HepG2 (cell line): ENCODE results near the gene TRABD. TPM values are rescaled to one million over a fixed set of nuclear protein-coding genes. Genes with fewer than 3 reads are reported as not detected.

ENCODE experiments used
- ATAC-seq: fragments of 200-7000 bp; cut with Tn5 transposase; 3 replicates; pipeline ENCODE4 v1.9.1; 2020; ENCODE audit warnings: mild to moderate bottlenecking, moderate library complexity
- BruUV-seq: library from RNA; stranded (reverse); fragments of 400-500 nt; replicated peaks from 2 replicates; lab custom pipeline; 2021; lab: Mats Ljungman, UMichigan
- CTCF ChIA-PET: fragments of 300-600 bp; formaldehyde crosslinking; extraction: SDS; loops from one replicate; lab custom pipeline; 2021; ENCODE audit warnings: low total read pairs, inconsistent platforms, low intra/inter-chr PET ratio; lab: Yijun Ruan, JAX
- POLR2A ChIA-PET: fragments of 350-600 bp; sonication (Branson Sonifier 250); formaldehyde crosslinking; loops from one replicate; lab custom pipeline; 2020; ENCODE audit warnings: antibody characterized with exemption, inconsistent platforms; lab: Yijun Ruan, JAX
- DNase-seq: peaks from one replicate; pipeline ENCODE4 v3.0.0-alpha.2; 2015; ENCODE audit warnings: low spot score
- FAIRE-seq: peaks from 3 replicates; lab custom pipeline; 2011; peaks lifted over from hg19 to GRCh38; lab: Jason Lieb, UNC
- H2AFZ ChIP-seq: one replicate; pipeline ENCODE4 v1.6.1; 2011; ENCODE audit warnings: low read length, inconsistent platforms
- H3K27ac ChIP-seq: fragments of 300-600 bp; 3 replicates; pipeline ENCODE4 v1.8.0; 2011; ENCODE audit warnings: mixed run types, mild to moderate bottlenecking, mixed read lengths, low read length, inconsistent platforms; ENCODE audit not compliant: insufficient read depth; ENCODE audit errors: extremely low read length
- H3K27me3 ChIP-seq, 2 experiments: fragments of 200-600 bp in 1 of 2; 2 replicates in 1 of 2; 3 replicates in 1 of 2; pipeline versions ENCODE4 v1.6.0 to v1.8.0; 2011; ENCODE audit warnings: low read length in 2 of 2, mild to moderate bottlenecking in 2 of 2, moderate library complexity in 2 of 2, inconsistent platforms in 1 of 2; ENCODE audit not compliant: insufficient read depth in 2 of 2, control insufficient read depth in 1 of 2
- H3K36me3 ChIP-seq, 2 experiments: fragments of 200-600 bp in 1 of 2; replicated peaks in 1 of 2; 2 replicates in 1 of 2; 3 replicates in 1 of 2; pipeline versions ENCODE4 v1.5.1 to v1.8.0; 2011; ENCODE audit warnings: low read length in 2 of 2, inconsistent platforms in 1 of 2; ENCODE audit not compliant: insufficient read depth in 2 of 2, control insufficient read depth in 1 of 2
- H3K4me1 ChIP-seq: 2 replicates; pipeline ENCODE4 v1.5.1; 2012; ENCODE audit warnings: low read length, inconsistent platforms; ENCODE audit not compliant: insufficient read depth
- H3K4me2 ChIP-seq: 2 replicates; pipeline ENCODE4 v1.6.0; 2011; ENCODE audit warnings: low read depth, low read length, inconsistent platforms
- H3K4me3 ChIP-seq, 3 experiments: fragments of 200-600 bp in 1 of 3; sonication (generic), shearing (Covaris generic) in 1 of 3; replicated peaks in 1 of 3; 2 replicates each; pipeline ENCODE4 v1.5.1; 2011 to 2016; ENCODE audit warnings: low read length in 3 of 3, inconsistent platforms in 2 of 3, low read depth in 2 of 3, mild to moderate bottlenecking in 2 of 3, control low read depth in 1 of 3, mixed read lengths in 1 of 3; ENCODE audit not compliant: insufficient read depth in 1 of 3
- H3K79me2 ChIP-seq: one replicate; pipeline ENCODE4 v1.6.1; 2011; ENCODE audit warnings: low read length, inconsistent platforms; ENCODE audit not compliant: insufficient read depth
- H3K9ac ChIP-seq: 2 replicates; pipeline ENCODE4 v1.6.0; 2011; ENCODE audit warnings: mild to moderate bottlenecking, low read depth, low read length, inconsistent platforms; ENCODE audit not compliant: insufficient read depth
- H3K9me3 ChIP-seq: 2 replicates; pipeline ENCODE4 v1.5.1; 2012; ENCODE audit warnings: mild to moderate bottlenecking, low read length
- H4K20me1 ChIP-seq: 2 replicates; pipeline ENCODE4 v1.6.0; 2011; ENCODE audit warnings: inconsistent platforms, mild to moderate bottlenecking, low read length, moderate library complexity; ENCODE audit not compliant: insufficient read depth
- ZBTB43 ChIP-seq: sonication (generic); formaldehyde crosslinking; conservative IDR thresholded peaks from 2 replicates; pipeline ENCODE4 v1.4.0; 2020; ENCODE audit warnings: missing genetic modification reagents
- ZFP90 ChIP-seq: sonication (generic); formaldehyde crosslinking; IDR thresholded peaks from 2 replicates; pipeline ENCODE4 v1.8.0; 2022; ENCODE audit warnings: missing genetic modification reagents, mild to moderate bottlenecking, inconsistent platforms, borderline replicate concordance
- ZNF740 ChIP-seq: sonication (generic); formaldehyde crosslinking; IDR thresholded peaks from 2 replicates; pipeline ENCODE4 v1.4.0; 2020; ENCODE audit warnings: missing genetic modification reagents
- WGBS: methylation state at CpG from one replicate; pipeline ENCODE4 v1.1.6; 2017; ENCODE audit warnings: low lambda C conversion rate; 5-methylcytosine and 5-hydroxymethylcytosine counted together
- in situ Hi-C: cut with HindIII; loops from 2 replicates; pipeline ENCODE4 v1.10.0; 2017; ENCODE audit warnings: low pct_unique_long_range_greater_than_20kb; ENCODE audit not compliant: extremely low pct_ligation_motif_present
- intact Hi-C: fragments of 100-400 bp; cut with micrococcal nuclease; formaldehyde crosslinking; loops from one replicate; pipeline ENCODE4 v1.10.0; 2022; ENCODE audit not compliant: unreplicated experiment
- polyA plus RNA-seq, 8 experiments: library from polyadenylated mRNA; depleted of rRNA in 3 of 8; stranded (reverse) in 7 of 8; unstranded in 1 of 8; fragments of >200 nt; fragmentation: Illumina TruSeq in 4 of 8; extraction: Trizol in 4 of 8; gene quantifications; 2 replicates each; pipeline versions ENCODE4 v1.2.1 to v1.2.3, GENCODE V29; 2011 to 2016; ENCODE audit warnings: low read depth in 4 of 8, missing spikeins in 1 of 8, mixed read lengths in 1 of 8; ENCODE audit not compliant: insufficient read depth in 1 of 8
- total RNA-seq, 5 experiments: library from RNA; depleted of rRNA; stranded (reverse); fragments of >200 nt; fragmentation: Illumina TruSeq; extraction: Trizol; gene quantifications; 2 replicates each; pipeline ENCODE4 v1.2.3, GENCODE V29; 2016; ENCODE audit warnings: low read depth in 1 of 5

Gene TRABD
- total and polyA plus RNA-seq, 2 of the 13 experiments (the other 11 are each of a cell fraction or from before 2014, with no cell fraction given): 21.5 to 28.9 TPM

GRCh38 chr22:50242406-50242949 is 56.8 kb downstream of the TRABD start:
- Histone ChIP-seq H3K27me3 (no peaks in the 10 kb centered on the region; a peak in 1 of 5 replicates), H3K79me2 (peaks cover 49% of the 10 kb centered on the region), H3K36me3 (peaks cover 8 to 19% of the 10 kb centered on the region in 2 experiments; a peak in 4 of 5 replicates), H3K4me3 (peak overlapping the region; percentile 77 to 98 (median 89)), H4K20me1 (peaks cover 12% of the 10 kb centered on the region), H3K9me3 (no peaks in the 10 kb centered on the region), H3K4me1 (peaks cover 30% of the 10 kb centered on the region), H3K9ac (peak overlapping the region; percentile 54), H3K4me2 (peak overlapping the region; percentile 85), H2AFZ (no peak overlapping the region), H3K27ac (no peak overlapping the region)
- BruUV-seq: no TSS peak
- DNase-seq: no peak
- in situ Hi-C loops: no loop called here
- no peak for ATAC-seq
- CTCF ChIA-PET: interaction anchor here (2.2 kb wide), 1 partner anchor 100 kb away, joined by 7 read pairs; no protein-coding TSS in a partner anchor
- TF ChIP-seq ZBTB43 (CRISPR knock-in tag): no peak
- no peak for TF ChIP-seq ZNF740 (CRISPR knock-in tag)
- TF ChIP-seq ZFP90: no peak
- FAIRE-seq: no peak
- 28% methylated on average over 13 of the region's 14 CpGs for WGBS
- POLR2A ChIA-PET: interaction anchor here (0.7 to 1.4 kb wide), 4 partner anchors 9 to 283 kb away, joined by 3 to 5 read pairs (median 3); partner anchors contain the start of genes HDAC10 and SCO2
- intact Hi-C loops: loop anchor here (5.0 kb wide), 1 partner anchor 255 kb away; no protein-coding TSS in a partner anchor
